MM.1S (cell line): Measurements from ENCODE around the gene CCDC18.

Experiments used
- EZH2 ChIP-seq: fragments of 300-600 bp; sonication (generic); optimal IDR thresholded peaks from 2 replicates; pipeline ENCODE3; 2017; ENCODE audit warnings: low read depth, mild to moderate bottlenecking, antibody characterized with exemption, low read length, mixed read lengths
- EZH2phosphoT487 ChIP-seq: fragments of 300-600 bp; sonication (generic); IDR thresholded peaks from 2 replicates; pipeline ENCODE4 v1.6.1; 2018; ENCODE audit warnings: antibody characterized with exemption, low read length
- TF ChIP-seq, protein P1 (sequence below): fragments of 300-600 bp; sonication (generic); IDR thresholded peaks from 2 replicates; pipeline ENCODE4 v1.5.1; 2016; ENCODE audit warnings: antibody characterized with exemption, low read length, mixed read lengths

DNA sequence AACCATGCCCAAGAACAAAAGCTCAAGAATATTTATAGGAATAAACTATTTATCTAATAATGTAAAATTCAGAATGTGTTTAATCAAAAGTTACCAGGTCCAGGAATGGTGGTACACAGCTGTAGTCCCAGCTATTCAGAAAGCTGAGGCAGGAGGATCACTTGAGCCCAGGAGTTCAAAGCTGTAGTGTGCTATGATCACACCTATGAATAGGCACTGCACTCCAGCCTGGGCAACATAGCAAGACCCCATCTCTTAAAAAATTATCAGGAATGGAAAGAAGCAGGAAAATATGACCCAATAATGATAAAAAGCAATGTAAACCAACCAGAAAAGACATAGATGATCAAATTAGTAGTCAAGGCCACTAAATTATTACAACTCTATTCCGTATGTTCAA lies 103.0 kb downstream of the CCDC18 start:
- TF ChIP-seq, protein P1, sequence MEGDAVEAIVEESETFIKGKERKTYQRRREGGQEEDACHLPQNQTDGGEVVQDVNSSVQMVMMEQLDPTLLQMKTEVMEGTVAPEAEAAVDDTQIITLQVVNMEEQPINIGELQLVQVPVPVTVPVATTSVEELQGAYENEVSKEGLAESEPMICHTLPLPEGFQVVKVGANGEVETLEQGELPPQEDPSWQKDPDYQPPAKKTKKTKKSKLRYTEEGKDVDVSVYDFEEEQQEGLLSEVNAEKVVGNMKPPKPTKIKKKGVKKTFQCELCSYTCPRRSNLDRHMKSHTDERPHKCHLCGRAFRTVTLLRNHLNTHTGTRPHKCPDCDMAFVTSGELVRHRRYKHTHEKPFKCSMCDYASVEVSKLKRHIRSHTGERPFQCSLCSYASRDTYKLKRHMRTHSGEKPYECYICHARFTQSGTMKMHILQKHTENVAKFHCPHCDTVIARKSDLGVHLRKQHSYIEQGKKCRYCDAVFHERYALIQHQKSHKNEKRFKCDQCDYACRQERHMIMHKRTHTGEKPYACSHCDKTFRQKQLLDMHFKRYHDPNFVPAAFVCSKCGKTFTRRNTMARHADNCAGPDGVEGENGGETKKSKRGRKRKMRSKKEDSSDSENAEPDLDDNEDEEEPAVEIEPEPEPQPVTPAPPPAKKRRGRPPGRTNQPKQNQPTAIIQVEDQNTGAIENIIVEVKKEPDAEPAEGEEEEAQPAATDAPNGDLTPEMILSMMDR = no peak
- no peak for TF ChIP-seq EZH2phosphoT487
- no peak for TF ChIP-seq EZH2
